GM18909 (cell line): Measurements from ENCODE around the gene VASH2.
A peak's percentile ranks its signal among the peaks of the same experiment; 100 is the strongest.
"Not testable (repeated sequence)": the region's sequence is repeated elsewhere in the genome, so short reads cannot be mapped to it uniquely, and the experiment has no call there.

ENCODE experiments used
- ATAC-seq: cut with Tn5 transposase; IDR thresholded peaks from one replicate; pipeline ENCODE4 v1.9.1; 2021; ENCODE audit warnings: mild to moderate bottlenecking; ENCODE audit not compliant: unreplicated experiment, poor library complexity

VASH2 gene

DNA sequence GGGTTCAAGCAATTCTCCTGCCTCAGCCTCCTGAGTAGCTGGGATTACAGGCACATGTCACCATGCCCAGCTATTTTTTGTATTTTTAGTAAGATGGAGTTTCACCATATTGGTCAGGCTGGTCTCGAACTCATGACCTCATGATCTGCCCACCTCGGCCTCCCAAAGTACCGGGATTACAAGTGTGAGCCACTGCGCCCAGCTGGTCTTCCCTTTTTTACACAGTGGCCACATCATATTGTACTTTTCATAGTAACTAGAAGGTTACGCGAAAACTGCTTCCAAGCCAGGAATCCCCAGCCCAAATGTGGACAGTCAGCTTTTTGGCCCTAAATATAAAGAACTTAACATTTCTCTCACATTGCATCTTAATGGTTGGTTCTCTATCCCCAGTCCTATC, 4.2 kb downstream of the VASH2 start:
- ATAC-seq = no peak

DNA sequence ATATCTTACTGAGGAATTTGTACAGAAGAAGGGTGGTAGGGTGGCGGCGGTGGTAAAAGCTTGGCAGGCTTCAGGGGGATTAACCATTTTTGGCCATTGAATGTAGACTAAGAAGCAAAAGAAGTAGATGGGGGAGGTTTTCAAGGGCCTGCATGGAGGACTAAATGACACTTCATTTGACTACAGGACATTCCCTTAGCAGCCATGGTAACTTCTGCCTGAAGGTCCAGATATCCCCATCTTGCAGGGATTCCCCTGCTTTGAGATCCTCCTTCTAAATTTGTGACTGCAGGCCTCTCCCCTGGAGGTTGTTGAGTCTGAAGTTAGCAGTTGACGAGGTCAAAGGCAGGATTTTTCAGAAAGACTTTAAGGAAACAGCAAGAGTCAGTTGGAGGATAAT, 4.8 kb downstream of the VASH2 start:
- ATAC-seq = no peak

DNA sequence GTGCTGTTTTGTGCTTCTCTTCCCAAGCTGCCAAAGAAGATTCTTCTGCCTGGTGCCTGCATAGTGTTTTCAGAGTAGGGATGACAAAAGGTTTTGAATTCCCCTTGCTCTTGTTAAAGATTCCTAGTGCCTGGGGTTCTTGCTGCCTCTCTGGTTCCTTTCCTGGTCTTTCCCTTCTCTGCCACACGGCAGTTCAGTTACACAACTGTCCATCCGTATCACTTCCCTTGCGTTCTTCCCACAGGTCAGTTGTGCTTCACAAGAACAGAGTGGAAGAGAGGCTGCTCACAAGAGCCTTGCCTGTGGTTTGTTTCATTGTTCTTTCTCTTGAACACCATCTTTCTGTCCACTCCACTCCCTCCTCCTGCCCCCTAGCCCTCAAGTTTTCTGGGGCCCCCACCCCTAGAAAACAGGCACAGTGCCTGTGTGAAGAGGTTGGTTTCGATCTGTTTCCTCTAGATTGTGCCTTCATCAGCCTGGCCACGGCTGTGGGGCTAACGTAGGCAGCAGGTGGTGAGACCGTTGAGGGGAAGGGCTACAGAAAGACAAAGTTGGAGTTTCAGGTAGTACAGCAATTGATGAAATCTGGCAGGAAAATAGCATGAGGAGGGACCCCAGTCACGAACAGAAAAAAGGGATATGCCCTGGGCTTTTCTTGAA, 5.8 kb downstream of the VASH2 start:
- no peak for ATAC-seq

DNA sequence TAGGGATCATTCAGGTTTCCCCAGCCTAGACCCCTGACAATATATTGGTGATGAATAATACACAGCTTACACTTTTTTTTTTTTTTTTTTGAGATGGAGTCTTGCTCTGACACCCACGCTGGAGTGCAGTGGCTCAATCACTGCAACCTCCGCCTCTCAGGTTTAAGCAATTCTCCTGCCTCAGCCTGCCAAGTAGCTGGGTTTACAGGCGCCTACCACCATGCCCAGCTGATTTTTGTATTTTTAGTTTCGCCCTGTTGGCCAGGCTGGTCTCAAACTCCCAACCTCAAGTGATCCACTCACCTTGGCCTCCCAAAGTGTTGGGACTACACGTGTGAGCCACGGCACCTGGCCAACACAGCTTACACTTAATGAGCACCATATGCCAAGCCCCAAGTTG, 7.2 kb downstream of the VASH2 start:
- ATAC-seq = no peak

DNA sequence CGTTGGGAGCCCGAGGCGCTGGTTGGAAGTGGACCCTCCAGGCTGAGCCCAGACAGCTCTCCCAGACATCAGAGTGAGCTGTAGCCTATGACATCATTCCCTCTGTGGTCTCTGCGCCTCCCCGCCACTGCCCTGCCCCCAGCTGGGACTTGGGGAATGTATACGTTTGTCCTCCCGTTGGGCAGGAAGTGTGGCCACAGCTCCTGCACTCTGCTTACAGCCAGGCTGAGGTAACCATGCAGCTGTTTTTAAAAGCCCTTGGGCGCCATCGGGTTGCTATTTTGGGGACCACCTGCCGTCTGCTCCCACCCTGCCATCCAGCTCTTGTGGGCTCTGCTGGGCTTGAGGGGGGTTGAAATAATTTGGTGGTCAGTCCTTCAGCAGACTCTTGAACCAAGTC, 7.8 kb downstream of the VASH2 start:
- no peak for ATAC-seq

DNA sequence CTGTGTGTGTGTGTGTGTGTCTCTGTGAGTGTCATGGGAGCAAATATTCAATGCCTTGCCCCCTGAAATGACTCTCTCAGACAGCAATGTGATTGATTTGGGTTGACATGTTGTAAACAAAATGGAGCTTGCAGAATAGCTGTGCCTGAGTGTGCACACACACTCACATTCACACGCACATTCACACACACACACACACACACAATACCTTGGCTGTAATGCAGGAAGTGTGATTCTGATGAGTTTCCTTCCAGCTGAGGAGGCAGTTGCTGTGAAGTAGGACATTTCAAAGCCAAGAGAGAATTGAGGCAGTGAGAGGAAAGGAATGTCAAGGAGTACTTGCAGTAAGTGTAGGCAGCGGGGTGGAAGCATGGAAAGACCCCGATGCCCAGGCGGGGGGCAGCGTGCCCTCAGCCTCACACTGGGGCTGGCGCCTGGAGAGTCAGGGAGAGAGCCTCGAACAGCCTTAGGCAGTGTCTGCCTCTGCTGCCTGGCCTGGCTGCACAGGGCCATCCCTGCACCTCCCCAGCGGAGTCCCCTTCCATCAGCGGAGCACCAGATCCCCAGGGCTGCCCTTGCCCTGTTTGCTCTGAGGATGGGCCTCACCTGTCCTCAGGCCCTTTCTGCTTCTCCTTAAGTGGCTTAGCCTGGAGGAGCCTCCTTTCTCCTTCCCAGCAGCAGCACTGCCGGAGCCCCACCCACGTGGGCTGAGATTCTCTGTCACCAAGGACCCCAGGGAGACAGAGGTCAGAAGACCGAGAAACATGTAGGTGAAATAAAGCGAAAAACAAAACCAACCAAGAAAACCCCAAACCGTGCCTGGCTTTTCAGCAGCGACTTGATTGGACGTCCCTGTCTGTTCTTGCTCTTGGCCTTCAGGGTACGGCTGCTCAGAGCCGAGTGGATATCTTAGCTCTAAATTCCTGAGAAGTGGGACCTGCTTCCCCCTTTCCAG, 9.2 kb downstream of the VASH2 start:
- ATAC-seq = peak; percentile 76

DNA sequence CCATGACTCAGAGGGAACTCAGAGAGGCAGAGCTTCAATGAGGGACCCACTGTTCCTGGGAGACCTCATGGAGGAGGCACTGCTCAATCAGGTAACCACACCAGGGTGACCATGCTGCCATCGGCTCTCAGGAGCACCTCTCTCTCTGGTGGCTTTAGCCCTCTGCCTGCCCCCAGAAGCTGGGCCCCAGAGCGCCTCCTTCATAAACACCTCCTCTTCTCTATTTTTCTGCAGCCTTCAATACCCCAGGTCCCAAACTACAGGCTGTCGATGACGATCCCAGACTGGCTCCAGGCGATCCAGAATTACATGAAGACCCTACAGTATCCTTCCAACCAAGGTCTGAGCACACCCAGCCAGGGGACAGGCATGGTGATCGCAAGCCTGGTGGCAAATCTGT, 10.6 kb downstream of the VASH2 start:
- ATAC-seq = no peak

DNA sequence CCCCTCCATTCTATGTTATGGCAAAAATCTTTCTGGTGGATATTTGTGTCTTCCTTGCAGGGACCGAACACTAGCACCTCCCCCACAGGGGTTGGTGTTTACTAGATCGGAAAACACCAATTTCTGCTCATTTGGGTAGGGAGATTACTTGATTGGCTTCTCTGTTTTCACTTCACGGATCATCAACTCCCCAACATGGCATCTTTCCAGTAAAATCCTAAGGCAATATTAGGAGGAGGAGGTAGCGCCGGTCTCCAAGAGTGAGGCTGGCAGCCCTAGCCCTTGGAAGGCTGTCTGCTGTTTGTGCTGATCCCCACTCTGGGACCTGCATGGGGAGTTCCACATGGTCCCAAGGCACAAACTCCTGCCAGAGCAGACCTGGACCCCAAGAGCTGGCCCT, 12.2 kb downstream of the VASH2 start:
- ATAC-seq = no peak

DNA sequence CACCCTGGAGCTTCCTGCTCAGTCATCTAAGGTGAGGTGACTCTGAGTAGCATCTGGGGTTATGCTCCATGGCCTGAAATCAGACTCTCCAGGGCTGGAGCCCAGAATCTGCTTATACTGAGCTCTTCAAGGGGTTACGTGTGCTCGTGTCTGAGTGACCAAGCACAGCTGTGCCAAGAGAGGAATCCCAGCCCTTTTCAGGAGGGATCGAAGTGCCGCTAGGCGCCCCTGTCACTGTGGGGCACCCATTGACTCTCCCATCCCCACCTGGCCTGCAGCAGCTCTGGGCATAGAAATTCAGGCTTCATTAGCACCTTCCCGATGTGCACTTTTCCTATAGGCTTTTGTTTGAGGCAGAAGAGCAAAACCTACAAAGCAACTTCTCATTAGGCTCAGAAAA, 13.8 kb downstream of the VASH2 start:
- ATAC-seq = no peak

DNA sequence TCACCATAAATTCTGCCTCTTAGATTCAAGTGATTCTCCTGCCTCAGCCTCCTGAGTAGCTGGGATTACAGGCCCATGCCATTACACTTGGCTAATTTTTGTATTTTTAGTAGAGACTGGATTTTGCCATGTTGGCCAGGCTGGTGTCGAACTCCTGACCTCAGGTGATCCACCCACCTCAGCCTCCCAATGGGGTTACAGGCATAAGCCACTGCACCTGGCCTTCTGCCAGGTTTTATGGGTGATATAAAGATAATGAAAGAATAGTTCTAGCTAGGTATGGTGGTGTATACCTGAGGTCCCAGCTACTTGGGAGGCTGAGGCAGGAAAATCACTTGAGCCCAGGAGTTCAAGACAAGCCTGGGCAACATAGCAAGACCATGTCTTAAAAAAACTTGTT, 14.7 kb downstream of the VASH2 start:
- ATAC-seq = not testable (repeated sequence)

DNA sequence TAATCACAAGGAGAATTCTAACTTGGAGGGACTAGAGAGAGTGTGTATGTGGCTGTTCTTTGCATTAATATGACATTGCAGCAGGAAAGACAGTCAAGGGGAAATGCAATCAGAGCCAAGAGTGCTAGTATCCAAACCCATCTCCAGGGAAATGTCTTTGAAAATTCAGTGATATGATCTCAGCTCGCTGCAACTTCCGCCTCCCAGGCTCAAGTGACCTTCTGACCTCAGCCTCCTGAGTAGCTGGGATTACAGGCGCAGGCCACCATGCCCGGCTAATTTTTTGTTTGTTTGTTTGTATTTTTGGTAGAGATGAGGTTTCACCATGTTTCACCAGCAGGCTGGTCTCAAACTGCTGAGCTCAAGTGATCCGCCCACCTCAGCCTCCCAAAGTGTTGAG, 16.3 kb downstream of the VASH2 start:
- no peak for ATAC-seq

DNA sequence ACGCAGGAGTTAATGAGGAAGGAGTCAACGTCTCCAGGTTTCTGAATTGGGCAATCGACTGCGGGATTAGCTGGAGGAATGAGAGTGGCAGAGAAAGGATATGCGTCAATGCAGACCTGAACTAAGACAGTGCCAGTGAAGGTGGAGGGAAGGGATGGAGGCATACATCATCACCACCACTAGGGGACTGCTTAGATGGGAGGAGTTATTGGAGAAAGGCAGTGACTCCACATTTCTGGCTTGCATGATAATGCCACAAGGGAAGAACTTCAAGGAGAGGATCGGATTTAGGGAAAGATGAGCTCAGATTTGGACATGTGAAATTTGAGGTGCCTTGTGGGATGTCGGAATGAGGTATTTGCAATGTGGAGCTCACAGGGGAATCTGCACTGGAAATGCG, 17.5 kb downstream of the VASH2 start:
- ATAC-seq = peak; percentile 70

DNA sequence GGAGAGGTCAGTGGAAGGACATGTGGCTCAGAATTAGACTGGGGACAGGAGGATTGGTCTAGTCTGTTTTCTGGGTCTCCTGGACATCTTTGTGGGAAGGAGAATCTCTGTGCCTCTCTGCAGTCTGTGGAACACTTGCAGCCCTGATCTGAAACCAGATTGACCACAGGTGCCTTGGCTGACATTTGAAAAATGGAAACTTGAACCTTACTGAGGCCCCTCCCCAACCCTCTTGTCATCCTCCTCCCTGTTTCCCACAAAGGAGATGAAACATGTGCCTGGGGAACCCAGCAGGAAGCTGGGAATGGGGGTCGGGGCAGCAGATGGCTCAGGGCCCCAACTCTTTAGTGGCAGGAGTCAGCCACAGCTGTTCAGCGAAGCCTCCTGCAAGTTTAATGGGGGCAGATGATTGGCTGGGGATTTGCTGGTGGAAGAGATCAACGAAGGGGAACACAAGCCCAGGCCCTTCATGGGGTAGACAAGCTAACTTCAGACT, 18.1 kb downstream of the VASH2 start:
- ATAC-seq = peak; percentile 60

DNA sequence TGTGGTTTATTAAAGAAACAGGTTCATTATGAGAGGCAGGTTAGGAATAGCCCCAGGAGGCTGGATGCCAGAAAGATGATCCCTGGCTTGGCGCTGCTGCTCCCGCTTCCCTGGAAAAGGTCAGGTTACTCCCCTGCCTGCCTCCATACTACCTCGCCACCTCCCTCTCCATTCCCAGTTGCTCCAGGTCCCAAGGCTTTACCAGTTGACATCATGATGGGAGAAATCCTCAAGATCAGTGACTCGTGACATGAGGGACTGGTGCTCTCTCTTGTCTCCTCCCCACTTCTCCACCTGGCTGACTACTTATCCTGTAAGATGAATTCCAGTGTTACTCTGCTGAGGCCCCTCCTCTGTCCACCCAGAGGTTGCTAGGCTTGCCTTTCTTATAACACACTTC, 19.7 kb downstream of the VASH2 start:
- ATAC-seq = no peak

DNA sequence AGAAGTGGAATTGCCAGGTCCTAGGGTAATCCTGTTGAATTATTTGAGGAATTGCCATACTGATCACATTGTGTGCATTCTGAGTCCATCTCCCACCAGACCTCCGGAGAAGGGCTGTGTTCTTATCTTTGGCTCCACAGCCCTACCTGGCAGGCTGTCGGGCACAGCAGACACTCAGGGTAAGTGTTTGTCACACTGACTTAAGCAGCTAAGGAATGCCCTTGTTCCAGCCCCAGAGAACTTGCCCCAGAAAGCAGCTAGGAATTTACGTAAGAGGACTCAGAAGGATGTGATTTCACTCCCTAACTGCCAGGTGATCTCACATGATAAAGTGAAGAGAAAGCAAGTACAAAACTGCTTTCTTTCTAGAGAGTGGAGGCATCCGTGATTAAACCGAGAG, 21.0 kb downstream of the VASH2 start:
- no peak for ATAC-seq

DNA sequence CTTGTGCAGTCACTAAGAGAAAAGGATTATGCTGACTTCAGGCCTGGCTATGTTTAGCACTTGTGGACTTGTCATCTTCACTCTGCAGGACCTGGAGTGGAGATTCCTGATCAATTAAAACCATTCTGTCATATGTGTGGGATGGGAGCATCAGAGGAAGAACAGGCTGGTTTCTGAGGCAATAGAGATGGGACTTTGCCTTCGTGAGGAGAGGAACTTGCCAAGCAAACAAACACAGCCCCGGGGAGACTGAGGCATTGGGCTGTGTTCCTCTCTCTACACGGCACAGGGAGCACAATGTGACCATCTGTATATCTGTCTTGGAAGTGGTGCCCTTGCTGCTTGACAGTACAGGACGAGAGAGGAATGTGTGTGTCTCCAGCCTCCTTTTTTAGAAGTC, 23.1 kb downstream of the VASH2 start:
- ATAC-seq = no peak

DNA sequence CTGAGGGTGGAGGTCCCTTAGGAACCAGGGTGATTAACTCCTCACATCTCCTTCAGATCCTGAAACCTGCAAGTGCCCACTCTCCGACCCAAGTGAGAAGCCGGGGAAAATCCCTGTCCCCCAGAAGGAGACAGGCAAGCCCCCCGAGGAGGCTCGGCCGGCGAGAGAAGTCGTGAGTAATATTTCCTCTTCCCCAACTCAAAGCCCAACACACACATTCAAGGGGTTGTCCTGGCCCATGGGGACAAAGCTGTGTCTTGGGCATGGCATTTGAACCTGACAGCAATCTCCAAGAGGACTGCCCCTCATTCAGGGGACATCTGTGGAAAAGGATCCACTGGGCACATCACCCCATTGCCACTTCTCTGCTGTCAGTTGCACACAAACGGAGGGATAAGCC, 23.6 kb downstream of the VASH2 start:
- ATAC-seq = no peak

DNA sequence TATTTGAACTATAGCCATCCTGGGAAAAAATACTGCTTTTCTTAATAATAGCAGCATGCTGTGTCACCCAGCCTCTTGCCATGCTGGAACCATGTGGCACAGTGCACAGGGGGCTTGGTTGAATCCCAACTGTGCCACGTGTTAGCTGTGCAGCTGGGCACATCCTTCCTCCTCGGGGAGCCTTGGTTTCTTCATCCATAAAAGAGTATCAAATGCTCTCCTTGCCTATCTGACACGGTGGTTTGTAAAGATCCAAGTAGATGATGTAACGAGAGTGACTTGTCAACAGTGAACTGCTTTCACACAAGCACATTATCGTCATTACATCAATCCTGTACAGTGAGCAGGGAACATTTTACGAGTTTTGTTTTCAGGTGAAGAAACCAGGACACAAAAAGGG, 24.4 kb downstream of the VASH2 start:
- no peak for ATAC-seq

DNA sequence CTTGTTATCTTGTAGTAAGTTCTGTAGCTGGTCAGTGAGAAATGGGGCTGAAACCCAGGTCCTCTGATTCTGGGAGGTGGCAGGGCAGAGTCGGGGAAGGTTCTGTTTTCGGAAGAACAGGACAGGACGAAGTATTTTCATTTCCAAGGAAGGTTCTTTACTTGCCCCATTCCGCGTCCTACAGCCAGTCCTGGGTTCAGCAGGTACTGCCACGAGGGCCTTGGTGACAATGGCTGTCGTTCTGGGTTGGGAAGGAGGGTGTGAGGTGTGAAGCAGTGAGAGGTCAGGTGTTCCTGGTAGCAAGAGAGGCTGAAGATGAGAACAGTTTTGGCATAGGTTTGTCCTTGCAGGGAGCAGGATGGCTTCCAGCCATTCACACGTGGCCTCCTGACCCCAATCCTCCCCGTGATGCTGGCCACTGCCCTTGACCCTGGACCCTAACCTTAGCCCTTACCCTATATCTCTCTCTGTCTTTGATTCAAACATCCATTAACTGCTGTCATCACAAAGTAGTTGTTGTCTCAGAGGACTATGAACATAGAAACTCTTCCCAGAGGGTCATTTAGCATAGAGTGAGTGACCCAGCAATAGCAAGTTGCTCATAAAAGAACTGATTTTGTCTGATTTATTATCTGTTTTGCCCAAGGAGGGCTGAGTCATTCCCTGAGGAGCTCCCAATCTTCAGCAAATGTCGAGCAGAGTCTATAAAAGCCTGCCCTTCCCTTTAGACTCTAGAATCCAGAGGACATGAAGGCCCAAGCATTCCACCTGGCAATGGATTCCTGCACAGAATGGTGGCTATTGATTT, 25.0 kb downstream of the VASH2 start:
- no peak for ATAC-seq

DNA sequence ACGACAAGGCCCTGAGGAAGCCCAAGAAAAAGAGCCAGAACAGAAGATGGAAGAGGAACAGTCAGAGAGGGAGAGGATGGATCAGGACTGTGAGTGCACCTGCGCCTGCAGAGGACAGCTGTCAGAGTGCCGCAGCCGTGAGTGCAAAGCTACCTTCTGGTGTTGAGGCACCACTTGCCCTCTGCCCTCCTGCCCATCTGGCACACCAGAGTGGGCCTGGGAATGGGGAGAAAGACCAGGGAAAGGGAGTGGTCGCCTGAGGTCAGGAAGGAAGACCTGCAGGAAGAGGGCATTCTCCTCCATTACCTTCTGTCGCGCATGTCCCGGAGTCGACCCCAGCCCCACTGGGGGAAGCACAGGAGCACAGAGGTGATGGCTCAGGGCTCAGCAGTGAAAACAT, 26.2 kb downstream of the VASH2 start:
- no peak for ATAC-seq
